Transverse colon (tissue), 4 donors: ENCODE data around the gene PRG2. TPM values are rescaled to one million over a fixed set of nuclear protein-coding genes. Genes with fewer than 3 reads are reported as not detected.

Experiments used
- DNase-seq: peaks from one replicate; pipeline ENCODE4 v3.0.0-alpha.2; 2019
- H3K27ac ChIP-seq, 4 donors: fragments of 200-600 bp; sonication (generic); 2 replicates each; pipeline ENCODE4 v1.5.1; 2016 to 2018; ENCODE audit warnings: inconsistent platforms in 4 of 4
- H3K27me3 ChIP-seq: fragments of 200-600 bp; sonication (generic); 2 replicates; pipeline ENCODE4 v1.5.1; 2017; ENCODE audit warnings: inconsistent platforms
- H3K36me3 ChIP-seq, 4 donors: fragments of 200-600 bp; sonication (generic); 2 replicates each; pipeline ENCODE4 v1.5.1; 2017 to 2019; ENCODE audit warnings: inconsistent platforms in 4 of 4
- H3K4me1 ChIP-seq, 4 donors: fragments of 200-600 bp; sonication (generic); 2 replicates each; pipeline ENCODE4 v1.5.1; 2017 to 2020; ENCODE audit warnings: inconsistent platforms in 4 of 4
- H3K4me3 ChIP-seq, 4 donors: fragments of 200-600 bp; sonication (generic); 1 replicate in 1 of 4; 2 replicates in 3 of 4; pipeline versions ENCODE4 v1.5.1 to v1.6.1; 2017 to 2019; ENCODE audit warnings: inconsistent platforms in 4 of 4
- H3K9me3 ChIP-seq, 2 donors: fragments of 200-600 bp; sonication (generic); 2 replicates each; pipeline ENCODE4 v1.5.1; 2017 to 2019; ENCODE audit warnings: inconsistent platforms in 2 of 2
- EP300 ChIP-seq: sonication (generic); formaldehyde crosslinking; IDR thresholded peaks from one replicate; pipeline ENCODE4 v1.6.1; 2017; ENCODE audit warnings: antibody characterized with exemption, low read depth
- POLR2A ChIP-seq: fragments of 450-650 bp; IDR thresholded peaks from one replicate; pipeline ENCODE4 v1.6.1; 2016; ENCODE audit warnings: antibody characterized with exemption, mild to moderate bottlenecking, moderate library complexity
- POLR2AphosphoS5 ChIP-seq, 3 donors: sonication (generic); formaldehyde crosslinking; IDR thresholded peaks; one replicate each; pipeline ENCODE4 v1.6.1; 2016; ENCODE audit warnings: antibody characterized with exemption in 3 of 3
- WGBS, 2 donors: methylation state at CpG; one replicate each; pipeline ENCODE4 v1.1.5; 2018; ENCODE audit warnings: low coverage in 1 of 2; 5-methylcytosine and 5-hydroxymethylcytosine counted together
- in situ Hi-C, 4 donors: fragments of 200-750 bp; cut with MboI; loops; one replicate each; pipeline versions ENCODE4 v1.15.0 to v1.15.1; 2017; ENCODE audit warnings: low sequenced_read_pairs in 3 of 4, low pct_ligation_motif_present in 1 of 4, low pct_unique_long_range_greater_than_20kb in 1 of 4
- intact Hi-C: fragments of 100-400 bp; cut with DNase I; formaldehyde crosslinking; loops from one replicate; pipeline ENCODE4 v1.15.1; 2023; ENCODE audit warnings: low total_unique reads
- total RNA-seq, 4 donors: library from RNA; depleted of rRNA; stranded (reverse); fragments of >200 nt; gene quantifications; one replicate each; pipeline ENCODE4 v1.1.0, GENCODE V29; 2016
- TF ChIP-seq, protein P1 (sequence below), 5 experiments: fragments of 200-600 bp in 3 of 5; fragments of 450-650 bp in 2 of 5; sonication (generic) in 3 of 5; IDR thresholded peaks; 1 replicate in 2 of 5; 2 replicates in 3 of 5; pipeline ENCODE4 v1.5.1; 2016 to 2017; ENCODE audit warnings: antibody characterized with exemption in 5 of 5, inconsistent platforms in 3 of 5, mild to moderate bottlenecking in 2 of 5, moderate library complexity in 1 of 5

Gene PRG2
- total RNA-seq, 4 donors from 2014 or later = not detected

DNA sequence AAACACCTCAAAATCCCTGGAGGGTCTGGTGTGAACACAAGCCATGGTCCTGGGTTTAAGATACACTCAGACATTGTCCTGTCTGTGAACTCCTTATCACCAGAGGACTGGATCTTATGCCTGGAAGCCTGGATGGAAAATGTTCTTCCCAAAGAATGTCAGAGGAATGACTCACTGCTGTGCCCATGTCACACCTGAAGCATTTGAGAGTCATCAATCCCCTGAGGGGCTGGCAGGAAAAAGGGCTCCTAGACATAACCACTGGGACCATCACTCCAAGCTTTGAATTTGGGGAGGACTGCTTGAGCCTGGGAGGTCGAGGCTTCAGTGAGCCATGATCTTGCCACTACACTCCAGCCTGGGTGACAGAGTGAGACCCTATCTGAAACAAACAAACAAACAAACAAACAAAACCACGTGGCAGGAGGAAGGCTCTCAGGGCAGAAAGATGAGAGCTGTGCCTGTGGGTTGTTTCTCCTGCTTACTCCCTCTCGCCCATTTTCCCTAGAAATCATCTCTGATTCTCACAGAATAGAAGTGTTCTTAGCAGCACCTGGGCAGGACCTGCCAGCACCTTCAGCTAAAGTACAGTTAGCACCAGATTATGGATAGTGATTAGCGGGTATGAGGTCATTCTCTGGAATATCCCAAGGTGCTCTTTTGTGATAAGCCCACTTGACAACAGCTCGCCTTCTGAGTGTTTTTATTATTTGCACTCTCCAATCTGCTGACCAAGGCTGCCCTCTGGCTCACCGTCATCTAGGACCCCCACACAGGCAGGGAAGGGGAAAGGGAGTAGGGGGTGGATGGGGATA is 11.9 kb upstream of the PRG2 start:
- H3K27ac ChIP-seq = no peak overlapping the region
- intact Hi-C loops = no loop called here
- 67 to 76% methylated on average over 4 to 6 of the region's 6 CpGs for WGBS, 2 donors
- H3K27me3 ChIP-seq = no peaks in the 10 kb centered on the region
- no peaks in the 10 kb centered on the region for H3K36me3 ChIP-seq
- no peak overlapping the region for H3K4me3 ChIP-seq
- H3K9me3 ChIP-seq = no peaks in the 10 kb centered on the region
- no peak for TF ChIP-seq POLR2A
- no peak for TF ChIP-seq EP300
- no peak for TF ChIP-seq POLR2AphosphoS5 (IDR thresholded peaks at IDR 0.05)
- TF ChIP-seq, protein P1, sequence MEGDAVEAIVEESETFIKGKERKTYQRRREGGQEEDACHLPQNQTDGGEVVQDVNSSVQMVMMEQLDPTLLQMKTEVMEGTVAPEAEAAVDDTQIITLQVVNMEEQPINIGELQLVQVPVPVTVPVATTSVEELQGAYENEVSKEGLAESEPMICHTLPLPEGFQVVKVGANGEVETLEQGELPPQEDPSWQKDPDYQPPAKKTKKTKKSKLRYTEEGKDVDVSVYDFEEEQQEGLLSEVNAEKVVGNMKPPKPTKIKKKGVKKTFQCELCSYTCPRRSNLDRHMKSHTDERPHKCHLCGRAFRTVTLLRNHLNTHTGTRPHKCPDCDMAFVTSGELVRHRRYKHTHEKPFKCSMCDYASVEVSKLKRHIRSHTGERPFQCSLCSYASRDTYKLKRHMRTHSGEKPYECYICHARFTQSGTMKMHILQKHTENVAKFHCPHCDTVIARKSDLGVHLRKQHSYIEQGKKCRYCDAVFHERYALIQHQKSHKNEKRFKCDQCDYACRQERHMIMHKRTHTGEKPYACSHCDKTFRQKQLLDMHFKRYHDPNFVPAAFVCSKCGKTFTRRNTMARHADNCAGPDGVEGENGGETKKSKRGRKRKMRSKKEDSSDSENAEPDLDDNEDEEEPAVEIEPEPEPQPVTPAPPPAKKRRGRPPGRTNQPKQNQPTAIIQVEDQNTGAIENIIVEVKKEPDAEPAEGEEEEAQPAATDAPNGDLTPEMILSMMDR (IDR thresholded peaks at IDR 0.05) = no peak
- no peak for DNase-seq
- peaks cover 0 to 10% (median 3%) of the 10 kb centered on the region in 4 donors for H3K4me1 ChIP-seq
- in situ Hi-C loops = no loop called here

DNA sequence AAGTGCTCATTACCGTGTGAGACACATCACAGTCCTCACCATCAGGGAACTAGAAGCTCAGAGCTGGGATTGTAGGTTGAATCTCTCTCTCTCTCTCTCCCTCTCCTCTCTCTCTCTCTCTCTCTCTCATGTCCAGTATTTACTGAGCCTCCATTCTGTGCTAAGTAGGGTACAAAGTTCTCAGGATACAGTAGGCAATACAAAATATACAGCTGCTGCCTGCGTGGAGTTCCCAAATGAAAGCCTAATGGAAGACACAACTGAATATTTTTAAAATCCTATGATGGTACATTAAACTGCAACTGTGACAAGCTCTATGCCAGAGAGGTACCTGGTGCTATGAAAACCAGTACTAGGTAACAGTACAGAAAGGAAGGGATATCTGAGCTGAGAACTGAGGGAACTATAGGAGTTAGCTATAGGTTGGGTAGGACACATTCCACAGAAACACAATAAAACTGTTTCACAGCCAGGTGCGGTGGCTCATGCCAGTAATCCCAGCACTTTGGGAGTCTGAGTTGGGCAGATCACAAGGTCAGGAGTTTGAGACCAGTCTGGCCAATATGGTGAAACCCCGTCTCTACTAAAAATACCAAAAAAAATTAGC is 9.6 kb upstream of the PRG2 start:
- H3K27ac ChIP-seq = no peak overlapping the region
- no peak for DNase-seq
- TF ChIP-seq POLR2A (no peak), POLR2AphosphoS5 (IDR thresholded peaks at IDR 0.05) (no peak)
- TF ChIP-seq, protein P1 (IDR thresholded peaks at IDR 0.05) = no peak
- 50 to 60% methylated on average over 2 to 4 of the region's 4 CpGs for WGBS, 2 donors
- H3K4me1 ChIP-seq = peaks cover 0 to 7% (median 1%) of the 10 kb centered on the region in 4 donors
- intact Hi-C loops (no loop called here), in situ Hi-C loops (no loop called here)
- no peak overlapping the region for H3K4me3 ChIP-seq
- H3K27me3 ChIP-seq = no peaks in the 10 kb centered on the region
- no peaks in the 10 kb centered on the region for H3K9me3 ChIP-seq
- H3K36me3 ChIP-seq = no peaks in the 10 kb centered on the region

DNA sequence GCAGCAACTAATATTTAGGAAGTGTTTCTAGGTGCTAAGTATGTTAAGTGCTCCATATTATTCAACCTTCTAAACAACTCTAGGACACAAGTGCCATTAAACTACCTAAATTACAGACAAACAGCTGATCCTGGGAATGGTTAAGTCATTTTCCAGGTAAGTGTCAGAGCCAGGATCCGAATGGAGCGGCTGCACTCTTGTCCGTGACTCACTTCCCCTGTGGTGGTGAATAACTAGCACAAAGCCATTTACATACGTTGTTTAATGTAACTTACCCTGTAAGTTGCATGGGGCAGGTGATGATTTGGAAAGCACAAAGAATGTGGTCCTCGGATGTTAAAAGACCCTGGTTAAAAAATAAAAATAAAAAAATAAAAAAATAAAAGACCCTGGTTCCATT is 8.8 kb upstream of the PRG2 start:
- in situ Hi-C loops = no loop called here

GRCh38 chr11:57397394-57397990 is 7.0 kb upstream of the PRG2 start:
- in situ Hi-C loops = no loop called here
- H3K36me3 ChIP-seq = no peaks in the 10 kb centered on the region
- 73 to 91% methylated on average over 4 of the region's 4 CpGs for WGBS, 2 donors
- peaks cover 0 to 7% (median 1%) of the 10 kb centered on the region in 4 donors for H3K4me1 ChIP-seq
- no peaks in the 10 kb centered on the region for H3K9me3 ChIP-seq
- DNase-seq = no peak
- H3K27ac ChIP-seq = no peak overlapping the region
- TF ChIP-seq POLR2A (no peak), POLR2AphosphoS5 (IDR thresholded peaks at IDR 0.05) (no peak), EP300 (no peak)
- TF ChIP-seq, protein P1 (IDR thresholded peaks at IDR 0.05) = no peak
- no peak overlapping the region for H3K4me3 ChIP-seq
- H3K27me3 ChIP-seq = no peaks in the 10 kb centered on the region
- intact Hi-C loops = no loop called here

More for the DNA sequence above, 8.8 kb upstream of the PRG2 start:
- 87% methylated on average over 5 of the region's 5 CpGs; no CpG with 5 or more reads in 1 of the 2 donors for WGBS, 2 donors
- Histone ChIP-seq H3K4me1 (peaks cover 0 to 7% (median 1%) of the 10 kb centered on the region in 4 donors), H3K27me3 (no peaks in the 10 kb centered on the region), H3K9me3 (no peaks in the 10 kb centered on the region), H3K4me3 (no peak overlapping the region), H3K36me3 (no peaks in the 10 kb centered on the region), H3K27ac (no peak overlapping the region)
- TF ChIP-seq EP300 (no peak), POLR2AphosphoS5 (IDR thresholded peaks at IDR 0.05) (no peak), POLR2A (no peak)
- TF ChIP-seq, protein P1 (IDR thresholded peaks at IDR 0.05) = no peak
- no peak for DNase-seq
- intact Hi-C loops = no loop called here
